NCI-H1436 (cell line): ENCODE measurements around the gene RBM15B.

Experiments used
- DNase-seq: peaks from one replicate; lab custom pipeline; 2025; lab: John Stamatoyannopoulos, UW

Gene RBM15B

GRCh38 chr3:51445544-51446280 lies 54.6 kb downstream of the RBM15B start:
- no peak for DNase-seq
